MG63 (cell line): ENCODE data around the gene SLC1A5. TPM values are rescaled to one million over a fixed set of nuclear protein-coding genes. Genes with fewer than 3 reads are reported as not detected.

Experiments used
- DNase-seq: peaks from one replicate; pipeline ENCODE4 v3.0.0-alpha.2; 2020
- H3K27me3 ChIP-seq: fragments of 250-450 bp; sonication (Bioruptor Pico); 2 replicates; pipeline ENCODE4 v1.5.1; 2020; ENCODE audit warnings: mild to moderate bottlenecking, moderate library complexity
- H3K36me3 ChIP-seq: fragments of 250-450 bp; sonication (Bioruptor Pico); 2 replicates; pipeline ENCODE4 v1.5.1; 2020; ENCODE audit warnings: mild to moderate bottlenecking, moderate library complexity
- H3K4me3 ChIP-seq: fragments of 250-450 bp; sonication (Bioruptor Pico); 2 replicates; pipeline ENCODE4 v1.5.1; 2020; ENCODE audit warnings: mild to moderate bottlenecking, moderate library complexity
- H3K9me3 ChIP-seq: fragments of 250-450 bp; sonication (Bioruptor Pico); 2 replicates; pipeline ENCODE4 v1.5.1; 2020; ENCODE audit warnings: mild to moderate bottlenecking, moderate library complexity
- total RNA-seq: library from RNA; depleted of rRNA; stranded (reverse); fragments of >200 nt; shearing (Covaris generic); gene quantifications from 2 replicates; pipeline ENCODE4 v1.2.3, GENCODE V29; 2014; ENCODE audit warnings: low replicate concordance; rRNA removed

Gene SLC1A5
- total RNA-seq, 1 experiment from 2014 or later: 305 TPM

GRCh38 chr19:46726551-46726950, 61.8 kb downstream of the SLC1A5 start:
- peaks cover 89% of the 10 kb centered on the region for H3K36me3 ChIP-seq
- H3K9me3 ChIP-seq: no peaks in the 10 kb centered on the region
- H3K4me3 ChIP-seq: no peak overlapping the region
- no peaks in the 10 kb centered on the region for H3K27me3 ChIP-seq
- no peak for DNase-seq

GRCh38 chr19:46725859-46726393, 62.5 kb downstream of the SLC1A5 start:
- H3K4me3 ChIP-seq: no peak overlapping the region
- DNase-seq: no peak
- H3K27me3 ChIP-seq: no peaks in the 10 kb centered on the region
- H3K9me3 ChIP-seq: no peaks in the 10 kb centered on the region
- H3K36me3 ChIP-seq: peaks cover 87% of the 10 kb centered on the region

- Histone ChIP-seq H3K4me3 (no peak overlapping the region), H3K27me3 (no peaks in the 10 kb centered on the region), H3K9me3 (no peaks in the 10 kb centered on the region), H3K36me3 (peaks cover 87% of the 10 kb centered on the region)
- no peak for DNase-seq
Measured at GRCh38 chr19:46725036-46725820, 63.2 kb downstream of the SLC1A5 start.

Other genes starting within 250 kb of the SLC1A5 start
- 90.4 and 116 TPM in 2 replicates for gene CALM3, start 187.3 kb downstream of the SLC1A5 start, total RNA-seq
- gene PTGIR, start 163.5 kb downstream of the SLC1A5 start, total RNA-seq: not detected in 2 replicates
- gene GNG8, start 152.4 kb downstream of the SLC1A5 start, total RNA-seq: not detected in 2 replicates
- gene DACT3, start 127.4 kb downstream of the SLC1A5 start, total RNA-seq: 1.5 and 1.7 TPM in 2 replicates
- 8.6 and 20.4 TPM in 2 replicates for gene PRKD2, start 71.5 kb downstream of the SLC1A5 start, total RNA-seq
- 6.5 and 18.0 TPM in 2 replicates for gene FKRP, start 42.5 kb downstream of the SLC1A5 start, total RNA-seq
- 55.2 and 81.7 TPM in 2 replicates for gene STRN4, start 42.1 kb downstream of the SLC1A5 start, total RNA-seq
- 216 and 390 TPM in 2 replicates for gene AP2S1, start 62.3 kb upstream of the SLC1A5 start, total RNA-seq
- gene ARHGAP35, start 72.4 kb upstream of the SLC1A5 start, total RNA-seq: 7.8 and 14.7 TPM in 2 replicates
- gene NPAS1, start 231.2 kb upstream of the SLC1A5 start, total RNA-seq: 0.33 TPM in 1 of 2 replicates, not detected in the other